Activated CD4-positive, alpha-beta T cell treated with anti-CD3 and anti-CD28 coated beads for 4 hours (primary cell): ENCODE results near the gene TUB.

Experiments used
- DNase-seq, 2 donors: peaks; one replicate each; pipeline ENCODE4 v3.0.0-alpha.2; 2020

Gene TUB

DNA sequence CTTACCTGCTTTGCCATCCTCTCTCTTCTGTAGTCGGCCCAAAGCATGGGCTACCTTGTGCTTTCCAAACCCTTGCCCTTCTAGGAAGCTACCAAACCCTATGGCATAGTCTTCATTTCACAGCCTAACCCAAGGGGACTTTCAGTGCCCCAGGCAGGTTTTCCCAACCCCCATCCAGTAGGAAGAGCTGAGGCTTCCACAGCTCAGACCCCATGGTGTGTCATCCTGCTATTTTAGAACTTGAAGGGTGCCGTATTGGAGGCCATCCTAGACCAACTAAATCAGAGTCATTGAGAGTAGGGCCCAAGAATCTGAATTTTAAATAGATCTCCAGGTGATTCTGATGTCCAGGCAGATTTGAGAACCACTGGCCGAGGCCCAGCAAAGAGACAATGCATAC is 31.9 kb upstream of the TUB start:
- no peak for DNase-seq

DNA sequence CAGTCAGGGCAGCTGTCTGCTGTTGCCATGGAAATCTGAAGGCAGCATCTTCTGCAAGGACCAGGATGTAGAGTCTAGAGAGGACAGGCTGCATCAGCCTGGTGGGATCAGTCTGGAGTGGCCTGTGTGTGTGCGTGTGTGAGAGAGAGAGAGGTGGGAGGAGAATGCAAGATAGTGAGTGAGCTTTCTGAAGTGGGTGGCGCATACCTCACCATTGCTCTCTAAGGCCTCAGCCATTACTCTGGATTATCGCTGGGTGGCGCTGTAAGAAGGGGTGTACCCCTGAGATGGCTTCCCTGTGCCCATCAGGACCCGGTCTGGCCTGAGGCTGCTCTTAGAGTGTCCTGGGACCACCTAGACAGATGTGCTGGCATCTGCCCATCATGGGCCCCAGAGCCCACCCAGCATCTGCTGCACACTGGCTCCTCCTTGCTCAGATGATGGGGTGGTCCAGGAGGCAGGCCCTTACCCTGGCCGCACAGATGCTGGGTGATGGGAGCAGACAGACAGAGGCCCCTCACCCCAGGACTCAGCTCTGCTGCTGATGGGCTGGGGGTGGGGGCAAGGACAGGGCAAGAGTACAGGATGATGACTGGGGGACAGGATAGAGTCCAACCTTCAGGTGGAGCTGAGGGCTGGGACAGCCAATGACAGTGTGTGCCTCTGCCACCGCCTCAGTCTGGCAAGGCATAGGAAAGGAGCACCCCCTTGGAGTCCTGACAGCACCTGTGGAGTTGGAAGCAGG is 25.7 kb upstream of the TUB start:
- DNase-seq = no peak

DNA sequence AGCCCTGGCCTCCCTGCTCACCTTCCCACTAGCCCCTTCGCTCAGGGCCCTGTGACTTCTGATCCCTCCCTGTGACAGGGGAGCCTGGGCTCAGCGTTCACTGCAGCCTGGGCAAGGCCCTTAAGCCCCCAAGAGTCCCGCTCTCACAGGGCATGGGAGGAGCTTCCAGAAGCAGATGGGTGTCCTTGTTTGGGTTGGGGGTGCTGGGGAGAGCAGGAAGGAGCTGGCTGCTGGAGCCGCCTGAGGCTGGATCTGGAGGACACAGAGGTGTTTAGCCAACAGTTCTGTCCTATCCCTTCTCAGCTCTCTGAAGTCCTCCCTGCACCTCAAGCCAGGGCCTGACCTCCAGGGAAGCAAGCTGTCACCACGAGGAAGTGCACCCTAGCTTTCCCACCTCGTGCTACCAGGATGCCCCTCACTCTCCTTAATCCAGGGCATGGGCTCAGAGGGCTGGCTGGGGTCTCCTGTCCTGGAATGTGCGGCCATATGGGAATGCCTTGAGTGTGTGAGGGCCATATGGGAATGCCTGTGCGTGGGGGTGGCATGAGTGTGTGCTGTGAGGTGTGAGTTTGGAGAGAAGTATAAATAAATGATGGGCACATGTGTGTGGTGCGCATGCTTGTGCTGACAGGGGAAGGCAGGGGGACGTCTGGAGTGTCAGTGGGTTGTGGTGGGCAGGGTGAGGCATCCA is 25.0 kb upstream of the TUB start:
- no peak for DNase-seq

DNA sequence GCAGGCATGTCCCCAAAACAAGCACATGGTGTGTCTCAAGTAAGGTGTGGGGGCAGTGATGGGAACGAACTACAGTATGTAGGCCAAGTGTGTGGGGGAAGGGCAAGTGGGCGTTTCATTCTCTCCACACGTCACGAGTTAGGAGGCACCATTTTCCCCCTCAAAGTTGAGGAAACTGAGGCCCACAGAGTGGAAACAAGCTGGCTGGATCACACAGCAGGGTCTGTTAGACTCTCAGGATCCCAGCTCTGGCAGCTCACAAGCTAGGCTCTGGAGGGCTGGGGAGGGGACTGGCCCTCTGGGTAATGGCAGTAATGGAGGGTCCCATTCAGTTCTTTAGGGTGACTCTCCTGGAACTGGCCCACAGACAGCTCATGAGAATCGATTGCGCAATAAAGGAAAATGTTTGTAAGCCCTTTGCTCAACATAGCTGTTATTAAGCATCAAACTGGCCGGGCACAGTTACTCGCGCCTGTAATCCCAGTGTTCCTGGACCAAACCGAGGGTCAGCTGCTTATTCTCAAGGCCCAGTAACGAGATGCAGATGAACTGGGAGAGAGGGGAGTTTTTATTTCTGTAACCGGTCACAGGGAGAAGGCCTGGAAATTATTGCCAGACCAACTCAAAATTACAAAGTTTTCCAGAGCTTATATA is 24.1 kb upstream of the TUB start:
- no peak for DNase-seq

DNA sequence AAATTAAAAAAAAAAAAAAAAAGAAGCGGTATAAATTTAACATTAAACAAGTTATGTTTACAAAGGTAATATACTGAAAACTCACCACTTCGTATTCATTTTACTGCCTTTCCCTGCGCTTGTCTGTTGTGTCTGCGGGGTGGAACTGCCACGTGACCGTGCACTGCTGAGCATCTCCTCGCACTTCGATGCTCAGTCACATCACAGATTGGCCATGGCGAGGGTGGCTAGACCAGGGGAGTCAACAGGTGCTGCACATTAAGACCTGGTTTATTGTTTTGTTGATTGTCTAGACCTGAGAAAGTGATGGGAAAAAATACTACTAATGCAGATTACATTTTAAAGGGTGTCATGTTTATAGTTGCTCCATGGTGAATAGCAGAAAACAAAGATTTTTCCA is 22.8 kb upstream of the TUB start:
- DNase-seq = no peak

DNA sequence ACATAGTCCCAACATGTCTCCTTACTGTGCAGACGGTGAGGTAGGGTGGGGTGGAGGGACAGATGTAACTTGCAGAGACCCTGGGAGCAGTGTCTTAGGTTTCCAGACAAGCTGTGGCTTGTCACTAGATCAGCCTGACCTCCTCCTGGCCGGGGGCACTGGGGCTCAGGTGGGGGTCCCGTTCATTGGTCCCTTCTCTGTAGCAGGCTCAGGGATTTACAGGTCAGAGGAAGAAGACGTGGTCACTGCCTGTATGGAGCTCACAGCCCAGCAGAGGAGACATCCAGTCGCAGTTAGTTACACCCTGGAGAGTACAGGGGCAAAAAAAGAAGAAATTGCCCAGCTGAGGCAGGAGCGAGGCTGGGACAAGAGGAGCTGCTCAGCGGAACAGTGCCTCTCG is 22.0 kb upstream of the TUB start:
- no peak for DNase-seq

DNA sequence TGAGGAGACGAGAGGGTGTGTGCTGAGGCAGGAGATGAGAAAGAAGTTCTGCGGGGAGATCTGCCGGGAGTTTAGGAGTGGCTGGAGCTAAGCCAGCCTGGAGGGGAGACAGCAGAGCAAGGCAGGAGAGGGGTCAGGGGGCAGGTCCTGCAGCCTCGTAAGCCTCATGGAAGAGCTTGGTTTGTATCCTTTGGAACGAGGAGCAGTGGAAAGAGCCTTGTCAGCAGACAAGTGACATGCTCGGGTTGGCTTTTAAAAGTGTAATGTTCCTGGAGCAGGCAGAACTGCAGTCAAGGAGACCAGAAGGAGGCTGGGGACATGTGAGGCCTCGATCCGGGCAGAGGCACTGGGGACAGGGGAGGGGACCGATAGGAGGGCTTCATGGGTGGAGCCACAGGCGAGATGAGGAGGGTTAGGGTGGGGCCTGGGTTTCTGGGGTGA is 21.4 kb upstream of the TUB start:
- DNase-seq = no peak

DNA sequence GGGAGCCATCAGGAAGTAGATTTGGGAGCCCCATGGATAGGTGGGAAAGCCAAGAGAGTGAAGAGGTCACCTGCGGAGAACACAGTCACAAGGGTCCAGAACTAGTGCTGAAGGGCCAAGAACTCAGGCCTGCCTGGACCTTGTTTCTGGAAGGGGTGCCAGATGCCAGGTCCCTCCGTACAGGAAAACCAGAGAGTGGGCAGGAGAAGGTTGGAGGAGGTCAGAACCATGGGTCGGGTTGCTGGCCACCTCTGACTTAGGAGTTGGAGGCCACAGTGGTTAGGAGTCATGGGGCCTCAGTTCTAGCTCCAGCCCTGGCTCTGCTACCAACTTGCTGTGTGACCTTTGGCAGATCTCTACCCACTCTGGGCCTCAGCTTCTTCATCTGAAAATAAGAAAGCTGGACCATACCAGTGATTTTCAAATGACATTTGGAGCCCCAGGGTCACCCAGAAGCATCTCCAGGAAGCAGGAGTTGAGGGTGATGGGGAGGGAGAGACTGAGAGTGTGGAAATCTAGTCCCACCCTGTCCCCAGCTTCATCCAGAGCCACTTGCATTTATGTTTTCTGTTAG is 20.8 kb upstream of the TUB start:
- no peak for DNase-seq

DNA sequence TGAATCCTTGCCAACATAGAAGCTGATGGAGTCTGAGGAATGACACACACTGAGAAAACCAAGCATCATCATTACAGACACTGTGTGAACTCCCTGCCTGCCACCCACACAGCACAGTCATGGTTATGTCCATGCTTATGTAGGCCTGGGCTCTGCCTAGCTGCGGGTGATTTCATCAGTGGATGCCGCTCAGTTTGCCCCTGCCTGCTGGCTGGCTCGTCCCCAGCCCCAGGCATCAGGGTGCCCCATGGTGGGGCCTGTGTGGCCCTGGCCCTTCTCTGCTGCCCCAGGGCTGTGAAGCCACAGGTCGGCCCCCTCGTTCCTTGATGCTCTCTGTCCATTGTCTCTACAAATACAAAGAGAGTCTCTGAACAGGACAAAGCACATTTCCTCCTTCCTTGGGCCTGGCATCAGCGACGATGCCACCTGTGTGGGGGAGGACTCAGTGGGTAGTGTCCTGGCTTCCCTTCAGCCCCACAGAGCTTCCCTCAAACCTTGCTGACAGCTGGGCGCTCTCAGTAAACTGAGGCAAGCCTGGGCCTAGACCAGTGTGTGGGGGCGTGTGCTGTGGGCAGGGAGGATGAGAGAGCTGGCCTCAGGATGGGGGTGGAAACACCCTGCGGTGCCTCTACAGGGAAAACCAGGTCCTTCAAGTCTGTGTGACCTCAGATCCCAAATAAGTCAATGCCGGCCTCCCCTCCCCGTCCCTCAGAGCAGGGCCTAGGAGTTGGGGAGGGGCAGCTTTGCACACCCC is 20.0 kb upstream of the TUB start:
- DNase-seq = no peak

DNA sequence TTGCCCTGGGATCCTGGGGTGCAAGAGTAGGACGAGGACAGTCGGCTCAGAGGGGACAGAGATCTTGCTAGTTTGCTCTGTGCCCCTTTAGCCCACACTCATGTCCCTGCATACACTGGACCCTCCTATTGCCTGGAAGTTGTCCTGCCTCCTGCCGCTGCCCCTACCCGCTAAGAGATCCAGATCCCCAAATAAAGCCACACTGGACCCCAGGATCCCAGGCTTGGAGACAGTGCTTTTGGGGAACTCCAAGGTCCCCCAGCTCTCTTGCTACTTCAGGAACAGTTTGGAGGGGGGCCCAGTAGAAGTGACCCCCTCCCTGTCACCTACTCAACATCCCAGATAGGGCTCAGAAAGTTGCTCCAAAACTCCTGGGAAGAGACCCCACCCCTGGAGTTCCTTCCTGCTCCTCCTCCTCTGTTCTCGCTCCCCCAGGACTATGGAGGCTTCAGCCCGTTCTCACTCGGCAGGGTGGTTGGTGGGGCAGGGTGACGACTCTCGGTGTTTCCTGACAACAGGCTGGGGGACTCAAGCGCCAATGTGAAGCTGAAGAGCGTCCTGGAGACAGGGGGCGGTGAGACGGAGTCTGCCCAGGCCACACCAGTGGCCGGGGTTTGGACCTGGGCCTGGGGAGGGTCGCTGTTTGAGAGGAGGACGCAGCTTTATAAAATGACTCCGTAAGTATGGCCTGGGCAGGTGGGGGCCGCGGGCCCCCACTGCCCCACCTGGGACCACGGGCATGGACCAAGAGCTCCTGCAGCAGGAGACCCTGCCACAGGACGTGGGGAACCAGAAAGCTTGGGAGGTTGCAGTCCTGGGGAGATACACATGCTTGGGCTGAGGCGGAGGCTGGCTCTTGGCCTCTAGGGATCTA is 19.2 kb upstream of the TUB start:
- no peak for DNase-seq

DNA sequence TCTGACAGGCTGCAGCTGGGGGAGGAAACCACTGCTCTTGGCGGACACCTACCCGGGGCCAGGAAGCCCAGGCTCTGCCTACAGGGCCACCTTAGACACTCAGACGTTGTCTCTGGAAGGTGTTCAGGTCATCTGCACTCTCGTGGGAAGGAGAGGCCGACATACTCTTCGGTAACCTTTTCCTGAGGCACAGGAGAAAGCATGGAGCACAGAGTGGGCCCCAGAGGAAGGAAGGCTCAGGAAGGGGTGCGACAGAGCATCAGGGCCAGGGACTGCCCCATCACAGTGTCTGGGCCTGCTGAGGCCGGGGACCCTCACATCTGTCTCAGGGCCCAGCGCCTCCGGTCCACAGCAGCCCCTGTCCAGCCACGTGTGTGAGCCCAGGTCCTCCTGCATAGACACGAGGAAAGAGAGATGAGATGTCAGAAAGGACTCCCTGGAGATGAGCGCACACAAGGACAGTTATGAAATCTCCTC is 18.2 kb upstream of the TUB start:
- DNase-seq = no peak

DNA sequence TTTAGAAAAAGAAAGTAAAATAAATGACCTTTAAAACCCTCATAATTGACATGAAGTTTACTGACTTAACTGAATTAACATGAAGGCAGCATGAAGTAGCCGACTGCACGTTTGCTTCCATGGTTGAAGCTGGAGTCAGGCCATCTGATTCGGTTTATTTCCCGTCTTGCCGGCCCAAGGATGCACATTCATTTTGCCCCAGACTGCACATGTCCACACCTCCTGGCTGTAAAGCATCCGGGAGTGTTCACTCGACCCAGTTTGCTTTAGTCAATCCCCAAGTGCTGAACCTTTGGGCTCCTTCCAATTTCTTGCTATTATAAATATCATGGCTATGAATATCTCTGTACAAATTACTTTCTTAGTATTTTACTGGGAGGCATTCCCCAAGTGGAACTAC is 17.7 kb upstream of the TUB start:
- DNase-seq = no peak

DNA sequence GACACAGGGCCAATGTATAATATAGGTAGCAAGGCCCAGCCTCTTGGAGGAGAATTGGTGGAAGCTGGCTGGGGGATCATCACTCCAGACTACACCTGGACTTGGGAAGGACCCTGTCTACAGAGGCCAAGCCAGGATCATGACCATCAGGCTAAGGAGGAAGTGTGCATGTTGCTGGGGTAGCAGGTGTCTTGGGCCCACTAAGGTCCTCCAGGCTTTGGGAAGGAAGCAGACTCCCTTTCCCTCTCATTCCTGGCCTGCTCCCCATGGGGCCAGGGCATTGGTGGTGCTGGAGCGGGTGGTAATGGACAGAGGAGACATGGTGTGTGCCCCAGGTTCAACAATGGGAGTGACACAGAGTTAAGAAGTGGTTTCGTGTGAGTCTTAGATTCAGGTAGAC is 16.0 kb upstream of the TUB start:
- DNase-seq = no peak

DNA sequence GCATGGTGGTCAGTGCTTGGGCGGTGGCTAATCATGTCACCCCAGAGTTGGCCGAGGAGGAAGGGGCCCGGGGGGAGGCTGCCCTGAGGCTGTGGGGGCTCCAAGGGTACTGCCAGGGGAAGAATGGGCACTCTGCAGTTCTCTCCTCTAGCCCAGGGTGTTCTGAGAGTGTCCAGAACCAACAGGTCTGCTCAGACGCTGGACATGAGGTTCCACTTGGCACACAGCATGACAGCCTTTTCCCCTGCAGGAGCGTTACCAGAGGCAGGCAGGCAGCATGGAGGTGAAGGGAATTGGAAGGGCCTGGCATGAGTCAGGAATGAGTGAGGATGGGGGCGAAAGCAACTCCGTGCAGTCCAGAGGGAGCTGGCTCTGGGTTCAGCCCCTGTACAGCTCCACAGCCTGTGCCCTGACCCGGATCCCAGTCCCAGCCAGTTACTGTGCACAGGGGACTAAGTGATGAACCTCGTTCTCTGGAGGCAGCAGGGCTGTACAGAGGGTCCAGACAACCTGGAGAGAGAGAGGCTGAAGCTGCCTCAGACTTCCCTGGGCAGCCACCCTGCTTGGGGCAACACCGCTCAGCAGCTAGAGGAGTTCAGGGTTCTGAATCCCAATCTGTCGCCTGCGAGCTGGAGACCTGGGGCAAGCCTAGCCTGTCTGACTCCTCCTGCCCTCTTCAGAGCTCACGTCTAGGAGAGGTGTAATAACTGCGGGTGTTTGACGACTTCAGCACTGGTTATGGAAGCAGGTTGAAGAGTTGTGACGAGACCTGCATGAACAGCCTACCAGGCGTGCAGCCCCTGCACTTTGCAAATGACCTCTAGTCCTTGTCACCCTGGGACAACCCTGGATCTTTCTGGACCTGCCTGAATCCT is 14.7 kb upstream of the TUB start:
- DNase-seq = no peak

DNA sequence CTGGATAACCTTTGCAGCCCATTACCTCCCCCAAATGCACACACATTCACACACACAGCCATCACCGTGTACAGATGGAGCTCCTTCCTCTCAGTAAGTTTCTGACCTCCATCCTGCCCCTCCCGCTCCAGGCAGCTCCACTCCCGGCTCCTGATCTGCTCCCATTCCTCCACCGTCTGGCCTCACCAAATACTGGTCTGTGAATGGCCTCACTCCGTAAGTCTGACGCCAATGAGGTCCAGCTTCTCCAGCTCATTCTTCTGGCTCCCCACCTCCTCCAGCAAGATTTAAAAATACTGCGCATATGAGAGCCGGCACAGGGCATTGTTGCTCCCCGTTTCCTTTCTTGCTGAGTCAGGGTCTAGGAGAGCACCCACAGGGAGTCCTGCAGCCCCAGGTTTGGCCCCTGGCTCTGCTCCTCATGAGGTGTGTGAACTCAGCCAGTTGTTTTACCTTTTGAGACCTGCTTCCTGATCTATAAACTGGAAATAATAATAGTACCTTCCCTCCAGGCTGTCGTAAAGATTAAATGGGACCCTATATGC is 14.0 kb upstream of the TUB start:
- no peak for DNase-seq

DNA sequence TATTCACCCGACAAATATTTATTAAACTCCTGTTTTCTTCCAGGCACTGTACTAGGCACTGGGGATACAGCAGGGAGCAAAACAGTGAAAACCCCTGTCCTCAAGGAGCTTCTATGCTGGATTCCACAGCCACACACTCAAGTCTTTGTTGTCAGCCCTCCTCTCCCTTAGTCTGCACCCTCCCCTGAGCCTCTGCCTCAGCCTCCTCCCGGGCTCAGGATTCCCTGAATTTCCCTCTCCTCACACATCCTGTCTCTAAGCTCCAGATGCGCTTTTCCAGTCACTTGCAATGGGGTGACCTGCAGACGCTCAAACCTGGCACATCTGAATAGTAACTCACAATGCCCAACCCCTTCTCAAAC is 13.5 kb upstream of the TUB start:
- no peak for DNase-seq

DNA sequence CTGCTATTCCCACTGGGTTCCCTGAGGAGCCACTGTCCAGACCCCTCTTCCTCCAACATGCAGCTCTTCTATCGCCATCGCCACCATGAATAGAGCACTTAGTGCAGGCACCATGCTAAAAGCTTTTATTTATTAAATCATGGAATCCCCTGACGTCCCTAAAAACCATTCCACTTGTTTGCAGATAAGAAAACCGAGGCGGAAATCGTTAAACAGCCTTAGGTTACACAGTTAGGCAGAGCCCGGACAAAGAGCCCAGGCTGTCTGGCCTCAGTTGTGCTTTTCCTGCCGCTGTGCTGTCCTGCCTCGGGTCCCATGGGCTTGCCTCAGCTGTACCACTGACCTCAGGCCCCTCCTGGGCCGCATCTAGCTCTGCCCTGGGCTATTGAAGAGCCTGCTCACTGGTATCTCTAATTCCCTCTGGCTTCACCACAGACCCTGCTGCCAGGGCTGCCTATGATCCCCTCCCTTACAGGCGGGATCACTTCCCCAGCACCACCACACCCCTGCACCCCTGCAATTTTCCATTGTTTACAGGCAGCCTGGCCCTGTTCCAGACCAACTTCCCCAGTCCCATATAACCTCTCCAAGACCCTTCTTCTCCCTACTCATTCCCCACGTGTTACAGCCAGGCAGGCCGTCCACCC is 13.0 kb upstream of the TUB start:
- no peak for DNase-seq

DNA sequence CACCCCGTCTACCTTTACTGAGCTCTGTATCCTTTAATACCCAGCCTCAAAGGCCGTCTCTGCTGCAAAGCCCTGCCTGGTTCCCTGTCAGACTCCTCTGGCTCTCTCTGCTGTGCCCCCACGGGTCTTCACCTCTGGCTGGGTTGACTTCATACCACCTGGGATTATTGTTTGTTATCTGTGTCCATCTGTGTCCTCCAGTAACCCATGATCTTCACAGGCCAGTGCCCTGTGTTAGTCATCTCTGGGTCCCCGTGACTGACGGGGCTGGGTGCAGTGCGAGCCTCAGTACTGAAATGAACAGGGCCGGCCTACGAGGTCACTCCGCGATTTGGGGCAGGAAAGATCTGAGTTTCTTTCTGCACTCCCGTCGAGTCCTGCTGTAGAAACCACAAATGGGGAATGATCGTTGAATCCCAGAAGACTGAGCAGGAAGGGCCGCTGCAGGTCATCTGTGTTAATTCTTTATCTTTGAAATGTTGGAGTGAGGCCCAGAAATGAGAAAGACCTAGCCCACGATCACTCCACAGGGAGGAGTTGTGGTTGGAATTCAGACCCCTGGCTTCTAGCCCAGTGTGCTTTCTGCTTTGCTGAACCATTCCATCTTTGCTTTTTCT is 12.3 kb upstream of the TUB start:
- no peak for DNase-seq

DNA sequence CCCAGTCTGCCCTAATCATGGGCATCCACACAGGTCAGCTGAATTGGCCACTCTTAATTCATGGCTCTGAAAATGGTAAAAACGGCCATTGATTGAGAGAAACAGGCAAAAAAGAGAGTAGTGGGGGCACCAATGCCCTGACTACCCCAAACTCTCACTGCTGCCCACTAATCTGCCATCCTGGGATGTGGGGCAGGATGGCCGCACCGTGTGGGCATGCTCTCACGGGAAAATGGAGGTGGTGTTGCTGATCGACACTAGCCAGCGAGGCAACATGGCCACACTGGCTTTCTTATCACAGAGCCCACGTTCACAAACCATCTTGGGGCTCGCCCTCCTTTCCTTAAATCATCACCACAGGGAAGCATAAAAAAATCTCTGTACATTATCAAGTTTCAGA is 11.2 kb upstream of the TUB start:
- DNase-seq = no peak
